Right ventricle myocardium inferior (tissue), 1 donor: ENCODE data around the gene TRPM1. TPM values are rescaled to one million over a fixed set of nuclear protein-coding genes. Genes with fewer than 3 reads are reported as not detected.

Source experiments
- ATAC-seq: fragments of 200-7000 bp; cut with Tn5 transposase; one replicate; pipeline ENCODE4 v1.9.1; 2020; ENCODE audit warnings: mild to moderate bottlenecking, moderate library complexity
- DNase-seq: peaks from one replicate; pipeline ENCODE4 v3.0.0; 2021; ENCODE audit errors: missing footprints
- intact Hi-C: fragments of 100-400 bp; cut with DNase I; formaldehyde crosslinking; loops from one replicate; pipeline ENCODE4 v1.11.0; 2022
- microRNA-seq: library from miRNA; unstranded; fragments of <30 nt; microRNA quantifications from one replicate; pipeline ENCODE4 v1.2.0, GENCODE V29; 2020
- total RNA-seq: library from RNA; stranded (reverse); fragmentation: NEBNext Ultra II Directional; extraction: Animal tissue kit (Norgen Biotek cat#: 25700); gene quantifications from one replicate; pipeline ENCODE4 v1.2.1, GENCODE V29; 2021
- donor health status: DM: no; HTN: yes; CAD: no; lungs with severe emphysema.

Gene TRPM1
- total RNA-seq, 1 donor from 2014 or later = not detected

- DNase-seq = no peak
- ATAC-seq = no peak
- intact Hi-C loops = no loop called here
Measured at GRCh38 chr15:30962659-30963058, 138.9 kb downstream of the TRPM1 start.

GRCh38 chr15:30962079-30962478 is 139.4 kb downstream of the TRPM1 start:
- intact Hi-C loops = no loop called here
- ATAC-seq (no peak), DNase-seq (no peak)

GRCh38 chr15:30958219-30958618 is 143.3 kb downstream of the TRPM1 start:
- DNase-seq (no peak), ATAC-seq (no peak)
- intact Hi-C loops = no loop called here

GRCh38 chr15:30956216-30957124 is 145.1 kb downstream of the TRPM1 start:
- intact Hi-C loops = no loop called here
- DNase-seq = no peak
- ATAC-seq = no peak

- DNase-seq = no peak
- intact Hi-C loops = no loop called here
- ATAC-seq = no peak
Measured at GRCh38 chr15:30954674-30955073, 146.9 kb downstream of the TRPM1 start.

- intact Hi-C loops = no loop called here
- ATAC-seq (peak; percentile 52), DNase-seq (no peak)
Measured at GRCh38 chr15:30953731-30954378, 147.7 kb downstream of the TRPM1 start.

GRCh38 chr15:30953183-30953582 is 148.3 kb downstream of the TRPM1 start:
- intact Hi-C loops = no loop called here
- peak; percentile 72 for ATAC-seq
- no peak for DNase-seq

Small RNA genes lying within 50 kb of the gene (microRNA-seq; reads per million reads assigned to microRNA genes)
- not detected for gene MIR211

Other genes starting within 250 kb of the TRPM1 start
- gene FAN1, start 197.8 kb downstream of the TRPM1 start, total RNA-seq = 23.5 TPM
- gene MTMR10, start 110.1 kb downstream of the TRPM1 start, total RNA-seq = 31.4 TPM
- gene KLF13, start 225.1 kb upstream of the TRPM1 start, total RNA-seq = 63.4 TPM